ENCODE measurements around the gene TBC1D22A.
"Not testable (repeated sequence)": the region's sequence is repeated elsewhere in the genome, so short reads cannot be mapped to it uniquely, and the experiment has no call there.

Gene TBC1D22A

GRCh38 chr22:47135338-47135737 lies 372.9 kb downstream of the TBC1D22A start:
- no peak for DNase-seq

DNA sequence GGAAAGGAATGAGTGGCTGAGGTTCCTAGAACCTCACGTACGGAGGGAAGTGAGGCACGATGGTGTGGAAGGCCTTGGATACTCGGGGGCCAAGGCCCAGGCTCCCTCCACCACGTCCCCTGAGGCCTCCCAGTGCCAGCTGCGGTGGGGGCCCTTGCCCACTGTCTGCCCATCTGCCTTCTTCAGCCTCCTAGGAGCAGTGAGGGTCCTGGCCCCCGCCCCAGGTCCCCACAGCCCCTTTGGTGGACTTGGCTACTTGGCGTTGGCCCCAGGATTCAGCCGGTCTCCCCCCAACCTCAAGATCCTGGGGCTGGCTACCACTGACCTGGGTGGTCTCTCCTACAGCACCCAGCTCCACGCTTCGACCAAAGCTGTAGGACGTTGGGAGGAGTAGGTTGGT lies 373.6 kb downstream of the TBC1D22A start:
- no peak for DNase-seq

GRCh38 chr22:47136671-47137070 lies 374.2 kb downstream of the TBC1D22A start:
- no peak for DNase-seq

GRCh38 chr22:47139013-47139789 lies 376.8 kb downstream of the TBC1D22A start:
- DNase-seq: no peak

- DNase-seq: no peak
These were observed 377.3 kb downstream of the TBC1D22A start for GRCh38 chr22:47139790-47140119.

DNA sequence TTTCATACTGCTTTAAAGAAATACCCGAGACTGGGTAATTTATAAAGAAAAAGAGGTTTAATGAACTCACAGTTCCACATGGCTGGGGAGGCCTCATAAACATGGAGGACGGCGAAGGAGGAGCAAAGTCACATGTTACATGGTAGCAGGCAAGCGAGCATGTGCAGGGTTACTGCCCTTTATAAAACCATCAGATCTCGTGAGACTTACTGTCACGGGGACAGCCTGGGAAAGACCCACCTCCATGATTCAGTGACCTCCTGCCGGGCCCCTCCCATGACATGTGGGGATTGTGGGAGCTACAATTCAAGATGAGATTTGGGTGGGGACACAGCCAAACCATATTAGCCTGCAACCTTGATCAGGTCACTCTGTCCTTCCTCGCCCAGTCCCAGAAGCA lies 378.5 kb downstream of the TBC1D22A start:
- not testable (repeated sequence) for DNase-seq

DNA sequence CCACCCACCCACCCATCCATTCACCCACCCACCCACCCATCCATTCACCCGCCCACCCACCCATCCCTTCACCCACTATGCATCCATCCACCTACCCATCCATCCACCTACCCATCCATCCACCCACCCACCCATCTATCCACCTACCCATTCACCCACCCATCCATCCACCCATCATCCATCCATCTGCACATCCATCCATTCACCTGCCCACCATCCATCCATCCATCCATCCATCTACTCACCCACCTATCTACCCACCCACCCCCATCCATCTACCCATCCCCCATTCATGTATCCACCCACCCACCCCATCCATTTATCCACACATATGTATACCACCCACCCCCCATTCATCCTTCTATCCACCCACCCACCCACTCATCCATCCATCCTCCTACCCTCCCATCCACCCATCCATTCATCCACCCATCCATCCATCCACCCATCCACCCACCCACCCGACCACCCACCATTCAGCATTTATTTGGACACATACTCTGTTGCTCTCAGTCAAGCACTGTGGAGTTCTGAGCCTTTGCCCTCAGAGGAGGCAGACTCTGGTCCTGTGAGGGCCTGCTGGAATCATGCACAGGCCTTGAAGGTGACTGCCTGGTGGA lies 380.1 kb downstream of the TBC1D22A start:
- DNase-seq: no peak

DNA sequence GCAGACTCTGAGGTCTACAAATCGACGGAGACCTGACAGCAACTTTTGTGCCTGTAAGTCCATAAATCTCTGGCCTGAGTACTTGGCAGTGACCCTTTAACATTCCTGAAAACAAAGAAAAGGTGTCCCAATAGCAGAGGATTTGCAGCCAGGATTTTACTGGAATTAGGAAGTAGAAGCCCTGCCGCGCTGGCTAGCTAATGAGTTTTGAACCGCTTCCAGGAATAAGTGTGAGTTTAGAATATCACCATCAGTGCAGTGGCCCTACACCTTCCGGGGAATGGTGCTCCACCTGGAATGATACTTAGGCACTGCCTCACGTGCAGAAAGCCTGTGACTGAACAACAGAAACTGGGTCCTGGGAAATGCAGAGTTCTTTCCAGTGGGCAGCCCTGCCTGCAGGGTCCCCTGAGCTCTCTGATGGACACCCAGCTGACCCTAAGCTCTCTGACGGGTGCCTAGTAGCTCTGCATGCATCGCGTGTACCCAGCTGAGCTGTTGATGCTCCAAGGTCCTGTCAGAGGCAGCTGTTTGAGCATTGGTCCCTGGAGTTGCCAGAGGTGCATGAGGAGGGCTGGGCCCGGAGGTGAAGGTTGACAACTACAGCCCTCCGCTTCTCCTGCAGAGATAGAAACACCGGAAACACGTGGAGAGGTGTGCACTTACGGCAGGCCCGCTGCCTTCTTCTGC lies 380.9 kb downstream of the TBC1D22A start:
- DNase-seq: no peak

GRCh38 chr22:47144076-47144765 lies 381.8 kb downstream of the TBC1D22A start:
- DNase-seq: no peak

DNA sequence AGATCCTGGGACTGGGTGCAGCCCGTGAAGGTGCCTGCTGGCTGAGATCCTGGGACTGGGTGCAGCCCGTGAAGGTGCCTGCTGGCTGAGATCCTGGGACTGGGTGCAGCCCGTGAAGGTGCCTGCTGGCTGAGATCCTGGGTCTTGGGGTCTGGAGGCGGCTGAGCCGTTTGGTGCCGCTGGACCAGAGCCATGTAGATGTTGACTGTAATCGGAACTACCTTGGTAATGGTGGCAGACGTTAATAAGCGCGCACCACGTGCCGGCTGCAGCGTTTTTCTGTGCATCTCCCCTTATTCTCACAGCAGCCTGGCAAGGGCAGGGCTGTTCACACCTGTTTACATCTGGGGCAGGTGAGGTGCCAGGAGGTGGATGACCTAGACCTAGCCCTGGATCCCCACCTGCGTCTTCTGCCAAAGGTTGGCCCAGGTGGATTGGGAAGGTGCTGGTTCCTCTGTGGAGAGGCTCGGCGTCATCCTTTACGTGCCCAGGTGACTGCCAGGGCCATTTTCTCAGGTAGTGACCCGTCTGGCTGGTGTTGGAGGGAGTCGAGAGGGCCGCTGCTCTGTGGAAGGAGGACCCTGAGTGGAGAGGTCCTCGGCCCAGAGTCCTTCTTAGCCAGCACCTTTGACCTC lies 382.5 kb downstream of the TBC1D22A start:
- no peak for DNase-seq

GRCh38 chr22:47145883-47146282 lies 383.4 kb downstream of the TBC1D22A start:
- DNase-seq: no peak

DNA sequence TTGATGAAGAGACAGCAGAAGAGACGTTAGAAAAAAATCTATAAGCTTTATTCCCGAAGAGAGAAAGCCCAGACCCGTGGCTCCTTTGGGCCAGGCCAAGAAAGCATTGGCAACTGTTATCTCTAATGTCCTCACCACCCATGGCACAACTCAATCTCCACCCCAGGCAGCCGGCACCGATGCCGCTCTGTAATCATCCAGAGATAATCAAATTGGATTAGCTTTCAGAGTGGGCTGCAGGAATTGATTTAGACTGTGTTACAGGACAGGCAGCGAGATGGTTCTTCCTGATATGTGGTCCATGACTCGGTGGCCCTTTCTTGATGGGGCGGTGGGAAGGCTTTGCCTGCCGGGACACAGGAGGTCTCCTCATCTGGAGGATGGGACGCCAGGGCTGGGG lies 383.9 kb downstream of the TBC1D22A start:
- no peak for DNase-seq

DNA sequence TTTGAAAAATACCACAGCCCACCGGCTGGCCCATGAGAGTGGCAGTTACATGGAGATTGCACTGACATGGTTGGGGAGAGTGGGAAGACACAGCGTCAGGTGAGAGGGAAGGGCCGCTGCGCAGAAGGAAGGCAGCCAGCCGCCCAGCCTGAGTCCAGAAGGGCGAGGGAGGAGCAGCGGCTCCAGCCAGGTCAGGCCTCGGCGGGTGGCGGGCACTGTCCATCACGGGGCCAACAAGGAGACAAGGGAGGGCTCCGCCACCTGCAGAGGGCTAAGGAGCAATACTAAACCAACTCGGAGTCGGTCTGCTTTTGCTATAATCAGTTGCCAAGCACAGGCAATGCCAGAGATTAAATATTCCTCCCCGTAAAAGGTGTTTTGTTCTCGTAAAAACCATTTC lies 384.5 kb downstream of the TBC1D22A start:
- no peak for DNase-seq

DNA sequence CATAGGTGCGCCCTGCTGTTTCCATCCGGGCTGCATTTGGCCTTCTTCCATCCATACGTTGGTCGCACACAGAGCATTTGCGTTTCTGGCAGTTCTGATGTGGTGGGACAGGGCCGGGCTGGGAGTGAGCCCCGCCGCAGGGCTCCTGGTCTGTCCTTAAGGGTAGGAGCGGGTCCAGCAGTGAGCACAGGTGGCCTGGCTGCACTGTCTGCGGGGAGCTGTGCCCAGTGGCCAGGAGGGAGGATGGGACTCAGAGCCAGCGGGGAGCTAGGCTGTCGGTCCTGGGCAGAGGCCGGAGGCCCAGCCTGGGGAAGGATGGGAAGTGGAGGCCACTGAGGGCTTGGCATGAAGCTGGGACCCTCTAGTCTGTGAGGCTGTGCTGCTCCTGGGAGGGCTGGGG lies 385.1 kb downstream of the TBC1D22A start:
- no peak for DNase-seq

- no peak for DNase-seq
These were observed 386.1 kb downstream of the TBC1D22A start for GRCh38 chr22:47148510-47148909.

DNA sequence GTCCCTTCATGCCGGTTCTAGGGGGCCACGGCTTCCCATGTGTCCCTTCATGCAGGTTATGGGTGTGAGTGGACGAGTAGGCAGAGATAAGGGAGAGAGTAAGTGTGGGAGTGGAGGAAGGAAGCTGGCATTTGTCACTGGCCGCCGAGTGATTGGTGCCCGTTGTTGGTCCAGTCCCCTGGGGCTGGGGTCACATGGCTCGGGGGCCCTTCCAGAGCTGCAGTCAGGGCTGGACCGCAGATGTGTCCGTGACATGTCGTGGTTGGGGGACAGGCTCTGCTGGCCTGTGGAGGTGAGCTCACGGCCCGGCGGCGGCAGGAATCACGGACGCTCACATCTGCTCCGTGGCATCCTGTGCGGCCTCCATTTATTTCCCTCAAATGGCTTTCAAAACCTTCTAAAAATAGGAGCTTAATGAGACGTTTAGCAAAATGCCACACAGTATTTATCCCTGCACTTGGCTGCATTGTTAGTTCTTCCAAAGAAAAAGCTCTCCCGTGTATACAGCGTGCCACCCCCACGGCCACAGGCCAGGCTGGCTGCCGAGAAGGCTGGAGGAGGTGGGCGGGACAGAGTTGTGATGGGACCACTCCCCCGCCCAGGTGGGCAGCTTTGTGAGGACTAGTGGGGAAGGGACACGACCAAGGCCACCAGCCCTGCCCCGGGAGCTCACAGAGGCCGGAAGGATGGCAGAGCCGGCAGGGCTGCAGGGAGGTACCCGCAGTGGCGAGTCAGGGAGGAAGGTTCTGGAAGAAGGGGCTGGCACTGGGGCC lies 386.7 kb downstream of the TBC1D22A start:
- DNase-seq: no peak

GRCh38 chr22:47149976-47150375 lies 387.5 kb downstream of the TBC1D22A start:
- no peak for DNase-seq

DNA sequence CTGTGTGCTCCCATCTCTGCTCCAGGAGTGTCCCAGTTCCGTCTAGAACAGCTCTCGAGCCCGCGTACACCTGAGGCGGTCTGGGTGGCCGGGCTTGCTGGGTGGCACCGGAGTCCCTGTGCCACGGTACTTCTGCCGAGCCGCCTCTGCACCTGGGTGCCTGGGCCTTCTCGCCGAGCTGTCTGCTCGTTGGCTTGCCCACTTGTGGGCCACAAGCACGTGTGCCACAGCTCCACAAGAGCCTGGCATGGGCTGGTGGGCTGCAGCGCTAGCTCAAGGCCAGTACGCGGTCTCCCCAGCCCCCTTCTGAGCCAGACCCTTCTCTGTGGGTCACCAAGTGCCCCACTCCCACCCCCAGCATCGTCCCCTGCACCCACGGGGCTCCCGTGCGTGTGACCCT lies 388.0 kb downstream of the TBC1D22A start:
- DNase-seq: no peak

DNA sequence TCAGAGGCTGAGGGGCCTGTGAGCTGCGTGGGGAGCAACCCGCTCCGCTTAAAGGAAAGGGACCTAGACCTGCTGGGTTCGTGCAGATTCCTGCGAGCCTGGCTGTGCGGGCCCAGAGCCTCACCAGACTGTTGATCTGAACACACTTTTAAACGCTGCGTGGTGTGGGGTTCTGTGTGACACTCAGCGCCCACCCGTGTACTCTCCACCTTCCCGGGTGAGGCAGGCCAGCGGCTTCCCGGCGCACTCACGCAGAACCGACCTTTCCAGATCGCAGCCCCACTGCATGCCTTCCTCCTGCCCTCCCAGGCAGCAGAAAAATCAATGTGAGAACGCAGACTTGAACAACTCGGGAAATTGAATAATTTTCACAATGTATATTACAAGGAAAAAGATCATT lies 388.6 kb downstream of the TBC1D22A start:
- no peak for DNase-seq

GRCh38 chr22:47151490-47151889 lies 389.0 kb downstream of the TBC1D22A start:
- DNase-seq: no peak

- DNase-seq: no peak
These were observed 389.8 kb downstream of the TBC1D22A start for GRCh38 chr22:47152236-47152635.

GRCh38 chr22:47152938-47153337 lies 390.5 kb downstream of the TBC1D22A start:
- DNase-seq: no peak

All from activated CD4-positive, alpha-beta T cell treated with anti-CD3 and anti-CD28 coated beads for 1 hour (primary cell).